Activated naive CD4-positive, alpha-beta T cell treated with anti-CD3 and anti-CD28 coated beads, Interleukin-2, amount 50 U/mL, for 72 hours (primary cell): ENCODE results near the gene NKAIN2. TPM values are rescaled to one million over a fixed set of nuclear protein-coding genes. Genes with fewer than 3 reads are reported as not detected.
"Not testable (repeated sequence)": the region's sequence is repeated elsewhere in the genome, so short reads cannot be mapped to it uniquely, and the experiment has no call there.

Source experiments
- ATAC-seq, 2 donors: fragments of 150-1000 bp; cut with Tn5 transposase; 2 replicates each; pipeline ENCODE4 v1.10.0; 2021; ENCODE audit warnings: mild to moderate bottlenecking in 2 of 2, moderate library complexity in 2 of 2
- DNase-seq, 2 donors: peaks; one replicate each; pipeline ENCODE4 v3.0.0; 2021 to 2022; ENCODE audit warnings: low spot score in 2 of 2
- H3K27ac Mint-ChIP-seq, 2 donors: one replicate each; pipeline ENCODE4 v1.8.0; 2022; ENCODE audit warnings: mild to moderate bottlenecking in 2 of 2, mixed read lengths in 2 of 2
- H3K36me3 Mint-ChIP-seq, 2 donors: one replicate each; pipeline ENCODE4 v1.8.0; 2022; ENCODE audit warnings: mixed read lengths in 2 of 2
- H3K9me3 Mint-ChIP-seq, 2 donors: one replicate each; pipeline ENCODE4 v1.8.0; 2022; ENCODE audit warnings: mixed read lengths in 2 of 2
- total RNA-seq, 2 donors: library from RNA; stranded (reverse); gene quantifications; one replicate each; pipeline ENCODE4 v1.2.3, GENCODE V29; 2022

NKAIN2 gene
- total RNA-seq, 2 donors from 2014 or later = not detected

DNA sequence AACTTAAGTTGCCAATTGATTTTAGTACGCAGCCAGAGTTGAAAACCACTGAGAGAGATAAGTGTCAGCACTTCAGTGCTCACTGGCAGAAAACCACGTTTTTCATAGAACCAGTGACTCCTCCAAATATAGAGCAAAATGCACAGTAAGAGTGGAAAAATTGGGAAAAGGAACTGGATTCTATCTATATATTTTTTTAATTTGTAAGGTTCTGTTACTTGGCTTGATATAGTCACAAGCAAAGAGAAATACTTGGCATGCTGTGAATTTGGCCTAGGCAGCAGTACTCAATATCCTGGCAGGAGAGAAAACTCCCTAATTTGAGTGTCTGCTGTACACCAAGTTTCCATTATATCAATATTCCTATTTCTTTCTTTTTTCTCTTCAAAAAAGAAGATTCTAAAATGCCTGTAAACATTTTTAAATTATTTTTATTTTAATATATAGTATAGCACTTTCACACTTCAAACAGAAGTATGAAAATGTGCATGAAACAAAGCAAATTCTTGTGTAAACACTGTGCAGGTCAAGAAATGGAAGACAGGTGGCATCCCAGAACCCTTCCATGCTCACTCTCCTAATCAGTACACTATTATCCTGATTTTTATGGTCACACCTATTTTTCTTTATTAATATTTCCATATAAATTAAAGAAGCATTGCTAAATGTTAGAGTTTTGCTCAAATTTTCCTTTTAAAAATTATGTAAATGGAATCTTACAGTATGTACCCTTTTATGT is 596.8 kb downstream of the NKAIN2 start:
- no peak for DNase-seq
- no peaks in the 10 kb centered on the region for H3K36me3 Mint-ChIP-seq
- no peak overlapping the region for H3K27ac Mint-ChIP-seq
- H3K9me3 Mint-ChIP-seq = peaks cover 0 to 3% of the 10 kb centered on the region in 2 donors
- no peak for ATAC-seq

DNA sequence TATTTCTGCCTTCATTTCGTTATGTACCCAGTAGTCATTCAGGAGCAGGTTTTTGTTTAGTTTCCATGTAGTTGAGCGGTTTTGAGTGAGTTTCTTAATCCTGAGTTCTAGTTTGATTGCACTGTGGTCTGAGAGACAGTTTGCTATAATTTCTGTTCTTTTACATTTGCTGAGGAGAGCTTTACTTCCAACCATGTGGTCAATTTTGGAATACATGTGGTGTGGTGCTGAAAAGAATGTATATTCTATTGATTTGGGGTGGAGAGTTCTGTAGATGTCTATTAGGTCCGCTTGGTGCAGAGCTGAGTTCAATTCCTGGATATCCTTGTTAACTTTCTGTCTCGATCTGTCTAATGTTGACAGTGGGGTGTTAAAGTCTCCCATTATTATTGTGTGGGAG is 606.8 kb downstream of the NKAIN2 start:
- not testable (repeated sequence) for ATAC-seq, DNase-seq, H3K27ac Mint-ChIP-seq, H3K36me3 Mint-ChIP-seq
- peaks cover 17 to 19% of the 10 kb centered on the region in 2 donors for H3K9me3 Mint-ChIP-seq

DNA sequence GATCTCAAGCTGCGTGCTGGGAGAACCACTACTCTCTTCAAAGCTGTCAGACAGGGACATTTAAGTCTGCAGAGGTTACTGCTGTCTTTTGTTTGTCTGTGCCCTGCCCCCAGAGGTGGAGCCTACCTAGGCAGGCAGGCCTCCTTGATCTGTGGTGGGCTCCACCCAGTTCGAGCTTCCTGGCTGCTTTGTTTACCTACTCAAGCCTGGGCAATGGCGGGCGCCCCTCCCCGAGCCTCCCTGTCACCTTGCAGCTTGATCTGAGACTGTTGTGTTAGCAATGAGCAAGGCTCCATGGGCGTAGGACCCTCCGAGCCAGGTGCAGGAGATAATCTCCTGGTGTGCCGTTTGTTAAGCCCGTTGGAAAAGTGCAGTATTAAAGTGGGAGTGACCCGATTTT is 609.0 kb downstream of the NKAIN2 start:
- ATAC-seq, H3K36me3 Mint-ChIP-seq, H3K27ac Mint-ChIP-seq, DNase-seq: not testable (repeated sequence)
- peaks cover 17 to 19% of the 10 kb centered on the region in 2 donors for H3K9me3 Mint-ChIP-seq

DNA sequence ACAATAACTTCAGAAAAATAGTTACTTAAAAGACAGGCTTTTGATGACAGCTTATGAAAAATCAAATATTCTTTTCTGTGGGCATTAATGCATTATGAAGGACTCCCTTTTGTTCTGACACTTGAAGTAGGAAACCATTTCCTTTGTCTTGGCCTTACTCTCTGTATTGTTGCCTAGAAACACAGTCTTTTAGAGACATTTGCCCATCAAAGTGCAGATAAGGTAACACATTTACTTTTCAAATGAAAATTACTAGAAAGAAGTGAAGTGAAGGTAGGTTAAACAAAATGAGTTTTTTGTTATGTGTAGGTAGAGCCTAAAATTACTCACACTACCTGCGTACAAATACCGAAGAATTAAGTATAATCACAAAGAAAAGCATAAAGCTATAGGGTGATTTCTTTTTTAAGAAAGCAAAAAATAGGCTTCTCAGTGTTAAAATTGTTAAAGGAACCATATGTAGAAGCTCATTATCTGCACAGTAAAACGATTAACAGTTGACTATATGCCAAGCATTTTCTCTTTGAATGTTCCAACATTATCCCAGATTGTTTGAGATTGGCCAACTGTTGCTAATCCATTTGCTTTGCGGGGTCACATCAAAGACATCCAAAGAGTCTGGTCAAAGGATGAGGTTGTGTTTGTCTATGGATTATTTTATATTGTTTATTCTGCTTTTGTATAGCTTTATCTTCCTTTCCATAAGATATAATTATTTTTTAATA is 616.6 kb downstream of the NKAIN2 start:
- Mint-ChIP-seq H3K9me3 (no peaks in the 10 kb centered on the region), H3K36me3 (no peaks in the 10 kb centered on the region), H3K27ac (no peak overlapping the region)
- DNase-seq = no peak
- ATAC-seq = no peak

DNA sequence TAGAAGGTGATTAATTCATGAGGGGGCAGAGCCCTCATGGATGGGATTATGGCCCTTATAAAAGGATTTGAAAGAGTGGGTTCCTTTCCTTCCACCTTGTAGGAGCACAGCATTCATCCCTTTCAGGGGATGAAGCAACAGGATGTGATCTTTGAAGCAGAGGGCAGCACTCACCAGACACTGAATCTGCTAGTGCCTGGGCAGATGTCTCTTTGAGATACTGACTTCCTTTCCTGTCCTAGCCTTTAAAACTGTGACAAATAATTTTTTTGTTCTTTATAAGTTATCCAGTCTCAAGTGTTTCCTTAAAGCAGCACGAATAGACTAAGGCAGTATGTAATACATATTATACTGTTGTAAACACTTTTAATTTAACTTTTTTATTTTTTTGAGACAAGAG is 620.0 kb downstream of the NKAIN2 start:
- Mint-ChIP-seq H3K36me3 (no peaks in the 10 kb centered on the region), H3K27ac (no peak overlapping the region), H3K9me3 (peaks cover 0 to 3% of the 10 kb centered on the region in 2 donors)
- ATAC-seq (no peak), DNase-seq (no peak)

DNA sequence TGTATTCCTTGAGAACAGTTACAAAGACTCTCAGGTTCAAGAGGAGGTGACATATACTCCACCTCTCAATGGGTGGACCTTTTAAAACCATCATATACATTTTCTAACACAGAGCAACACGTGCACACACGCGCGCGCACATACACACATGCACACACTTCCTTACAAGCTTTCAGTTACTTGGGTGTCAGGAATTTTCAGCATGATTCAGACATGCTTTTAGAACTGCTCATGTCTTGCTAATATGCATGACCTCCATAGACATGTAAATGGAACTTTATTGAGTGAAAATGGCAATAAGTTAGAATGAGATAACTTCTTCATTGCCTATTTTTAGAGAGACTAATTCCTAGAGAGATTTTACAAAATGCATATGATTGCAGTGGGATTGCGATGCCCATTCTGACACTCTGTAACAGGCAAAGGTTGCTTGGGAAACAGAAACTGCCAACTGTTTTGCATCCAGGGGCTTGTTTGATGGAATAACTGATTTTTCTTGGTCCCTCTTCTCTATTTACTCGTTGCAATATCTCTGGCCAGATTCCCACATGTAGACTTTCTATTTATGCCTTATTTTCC is 627.2 kb downstream of the NKAIN2 start:
- H3K9me3 Mint-ChIP-seq = peaks cover 5 to 9% of the 10 kb centered on the region in 2 donors
- no peak overlapping the region for H3K27ac Mint-ChIP-seq
- H3K36me3 Mint-ChIP-seq = peaks cover 0 to 5% of the 10 kb centered on the region in 2 donors
- ATAC-seq (no peak), DNase-seq (no peak)

DNA sequence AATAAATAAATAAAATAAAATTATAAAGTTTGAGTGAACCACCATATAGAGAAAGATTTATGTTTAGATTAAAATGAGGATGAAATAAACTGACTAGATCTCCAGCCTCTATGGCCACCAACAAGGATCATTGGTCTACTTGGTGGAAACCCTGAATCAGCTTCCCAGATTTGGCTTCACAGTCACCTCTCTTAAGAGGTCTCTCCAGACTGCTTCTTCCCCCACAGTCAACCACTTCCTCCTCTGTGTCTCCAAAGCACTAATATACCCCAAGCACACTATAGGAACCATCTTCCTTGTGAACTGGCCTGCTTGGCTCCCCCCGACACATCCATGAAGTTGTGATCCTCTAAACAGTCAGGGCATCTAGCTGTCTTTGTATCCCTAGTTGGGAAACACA is 629.0 kb downstream of the NKAIN2 start:
- no peak for ATAC-seq
- H3K9me3 Mint-ChIP-seq = peaks cover 5 to 9% of the 10 kb centered on the region in 2 donors
- H3K36me3 Mint-ChIP-seq = peaks cover 0 to 5% of the 10 kb centered on the region in 2 donors

DNA sequence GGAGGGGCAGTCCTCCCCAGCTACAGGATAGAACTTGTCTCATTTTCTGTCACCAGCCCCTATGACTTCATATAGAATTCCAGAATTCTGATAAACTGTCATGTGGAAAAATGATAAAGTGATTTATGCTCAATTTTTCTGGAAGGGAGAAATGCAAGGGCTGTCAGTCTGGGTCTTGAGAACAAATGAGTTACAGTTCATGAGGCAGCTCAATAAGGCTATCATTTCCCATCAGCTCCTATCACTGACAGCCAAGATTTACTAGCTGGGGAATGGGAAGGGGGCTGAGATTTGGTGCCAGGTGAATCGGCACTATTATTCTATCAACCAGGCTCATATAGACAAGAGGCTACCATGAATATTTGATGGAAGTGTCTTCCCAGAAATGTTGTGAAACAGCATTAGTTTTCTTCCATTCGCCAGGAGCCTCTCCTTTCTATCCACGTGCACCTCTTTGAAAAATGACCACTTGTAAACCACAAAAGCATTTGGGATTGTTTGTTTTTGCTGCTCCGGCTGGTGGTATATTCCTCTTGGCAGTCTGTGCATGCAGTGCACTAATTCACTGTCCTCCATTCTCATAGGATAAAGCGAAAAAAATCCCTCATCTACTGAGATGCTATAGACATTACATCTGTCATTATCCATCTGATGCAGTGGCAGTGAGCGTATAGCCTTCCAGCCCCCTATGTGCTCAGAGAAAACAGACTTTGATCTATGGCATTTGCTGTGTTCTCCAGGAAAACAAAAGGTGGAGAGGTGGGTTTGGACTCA is 629.9 kb downstream of the NKAIN2 start:
- peaks cover 0 to 5% of the 10 kb centered on the region in 2 donors for H3K36me3 Mint-ChIP-seq
- ATAC-seq (no peak), DNase-seq (no peak)
- H3K27ac Mint-ChIP-seq = no peak overlapping the region
- peaks cover 5 to 9% of the 10 kb centered on the region in 2 donors for H3K9me3 Mint-ChIP-seq

More for the DNA sequence above, 629.0 kb downstream of the NKAIN2 start:
- DNase-seq = no peak
- H3K27ac Mint-ChIP-seq = no peak overlapping the region

DNA sequence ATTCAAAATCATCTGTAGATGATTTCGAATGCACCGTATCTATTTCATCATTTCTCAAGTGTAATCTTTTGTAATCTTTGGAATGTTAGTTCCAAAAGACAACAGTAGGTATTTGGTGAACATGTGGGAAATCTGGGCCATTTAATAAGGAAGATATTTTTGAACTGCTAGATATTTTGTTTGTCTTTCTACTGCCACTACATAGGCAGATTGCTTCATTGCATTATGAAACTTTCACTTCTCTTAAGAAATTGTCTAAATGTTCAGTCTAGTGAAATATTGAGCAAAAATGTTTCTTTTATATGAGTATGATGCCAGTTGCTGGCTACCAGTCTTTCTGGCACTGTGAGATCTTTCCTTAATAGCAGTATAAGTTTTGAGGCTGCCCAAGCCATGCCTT is 630.8 kb downstream of the NKAIN2 start:
- ATAC-seq (no peak), DNase-seq (no peak)
- no peak overlapping the region for H3K27ac Mint-ChIP-seq
- peaks cover 7 to 9% of the 10 kb centered on the region in 2 donors for H3K9me3 Mint-ChIP-seq
- H3K36me3 Mint-ChIP-seq = peaks cover 0 to 3% of the 10 kb centered on the region in 2 donors

DNA sequence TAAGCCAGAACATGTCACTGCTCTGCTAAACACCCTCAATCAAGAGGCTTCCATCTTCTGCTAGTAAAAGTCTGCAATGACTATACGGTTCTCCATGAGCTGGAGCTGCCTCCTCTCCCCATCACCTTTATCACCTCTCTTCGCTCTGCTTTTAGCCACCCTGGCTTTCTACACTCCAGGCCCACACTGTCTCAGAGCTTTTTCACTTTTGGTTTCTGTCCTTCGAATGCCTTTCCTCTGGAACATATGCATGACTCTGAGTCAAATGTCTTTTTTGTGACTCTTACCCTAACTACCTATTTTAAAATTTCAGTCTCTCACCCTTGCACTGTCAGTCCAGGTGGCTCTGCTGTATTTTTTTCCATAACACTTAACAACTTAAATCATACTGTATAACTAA is 633.1 kb downstream of the NKAIN2 start:
- Mint-ChIP-seq H3K36me3 (no peaks in the 10 kb centered on the region), H3K9me3 (peaks cover 4 to 8% of the 10 kb centered on the region in 2 donors), H3K27ac (no peak overlapping the region)
- no peak for DNase-seq
- peak in 1 of 2 donors; percentile 35 for ATAC-seq

DNA sequence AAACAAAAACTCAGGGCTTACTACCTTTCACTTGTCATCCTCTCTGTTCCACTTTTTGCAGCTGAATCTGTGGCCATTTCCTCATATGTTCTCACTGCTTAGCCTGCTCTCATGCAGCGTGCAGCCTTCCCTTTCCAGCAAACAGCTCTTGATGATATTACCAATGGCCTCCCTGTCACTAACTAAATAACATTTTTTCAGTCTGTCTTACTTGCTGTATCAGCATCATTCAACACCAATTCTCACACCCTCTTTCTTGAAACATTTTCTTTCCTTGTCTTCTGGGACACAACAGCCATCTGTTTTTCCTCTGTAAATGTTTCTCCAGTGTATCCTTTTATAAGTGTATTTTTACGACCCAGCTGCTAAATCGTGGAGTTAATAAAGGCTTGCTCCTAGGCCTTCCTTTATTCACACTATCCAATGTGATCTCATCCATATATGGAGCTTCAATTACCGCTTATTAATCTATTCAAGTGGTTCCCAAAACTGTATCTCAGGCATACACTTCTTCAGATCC is 634.9 kb downstream of the NKAIN2 start:
- DNase-seq = no peak
- ATAC-seq = no peak
- H3K9me3 Mint-ChIP-seq = peaks cover 4 to 8% of the 10 kb centered on the region in 2 donors
- no peaks in the 10 kb centered on the region for H3K36me3 Mint-ChIP-seq
- no peak overlapping the region for H3K27ac Mint-ChIP-seq

DNA sequence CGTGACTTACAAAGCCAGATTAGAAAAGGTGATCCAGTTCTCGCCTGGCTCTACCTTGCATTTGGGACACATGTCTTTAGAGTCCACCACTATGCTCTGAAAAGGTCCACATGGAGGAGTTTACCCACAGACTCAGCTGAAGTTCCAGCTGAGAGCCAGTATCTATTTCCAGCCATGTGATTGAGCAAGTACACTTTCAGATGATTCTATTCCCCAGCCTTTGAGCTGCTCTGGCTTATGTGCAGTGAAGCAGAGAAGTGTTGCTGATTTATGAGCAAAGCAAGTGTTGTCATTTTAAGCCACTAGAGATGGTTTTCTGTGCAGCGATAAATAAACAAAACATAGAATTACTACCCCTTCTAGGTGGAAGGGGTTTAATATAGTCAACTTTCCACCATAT is 637.8 kb downstream of the NKAIN2 start:
- peaks cover 4 to 8% of the 10 kb centered on the region in 2 donors for H3K9me3 Mint-ChIP-seq
- H3K27ac Mint-ChIP-seq = no peak overlapping the region
- ATAC-seq (no peak), DNase-seq (no peak)
- H3K36me3 Mint-ChIP-seq = no peaks in the 10 kb centered on the region

DNA sequence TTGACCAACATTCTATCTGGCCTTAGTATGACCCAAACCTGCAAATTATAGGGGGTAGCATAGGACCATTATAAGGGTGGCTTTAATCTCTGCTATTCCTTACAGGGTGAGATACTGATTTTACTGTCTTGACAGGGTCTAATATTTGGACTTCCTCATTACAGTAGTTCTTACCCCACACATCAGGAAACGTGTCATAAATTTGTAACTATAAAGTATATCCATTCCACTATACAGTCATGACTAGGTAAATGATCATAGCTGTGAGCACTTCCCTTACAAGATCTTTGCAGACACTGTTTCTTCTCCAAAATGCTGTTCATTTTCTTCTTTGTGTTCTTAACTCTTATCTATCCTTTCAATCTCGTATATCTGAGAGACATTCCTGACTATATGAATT is 639.9 kb downstream of the NKAIN2 start:
- Mint-ChIP-seq H3K27ac (no peak overlapping the region), H3K9me3 (peaks cover 0 to 8% of the 10 kb centered on the region in 2 donors), H3K36me3 (no peaks in the 10 kb centered on the region)
- DNase-seq (no peak), ATAC-seq (no peak)

DNA sequence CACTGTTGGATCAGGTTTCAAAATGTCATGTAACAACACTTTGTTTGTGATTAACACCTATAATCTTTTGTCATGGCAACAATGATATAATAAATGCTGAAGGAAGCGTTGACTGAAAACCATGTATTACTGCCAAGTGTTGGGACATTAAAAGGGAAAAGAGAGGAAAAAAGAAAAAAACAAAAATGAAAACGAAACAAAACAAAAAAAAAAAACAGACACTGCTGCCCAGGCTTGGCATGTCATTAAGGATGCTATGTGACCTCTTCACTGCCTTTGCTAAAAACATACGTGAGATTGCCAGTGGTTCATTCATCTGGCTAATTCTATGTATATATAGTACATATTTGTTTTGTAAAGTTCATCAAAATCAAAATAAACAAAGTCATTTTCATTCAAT is 641.9 kb downstream of the NKAIN2 start:
- DNase-seq = no peak
- H3K27ac Mint-ChIP-seq = no peak overlapping the region
- H3K36me3 Mint-ChIP-seq = no peaks in the 10 kb centered on the region
- H3K9me3 Mint-ChIP-seq = no peaks in the 10 kb centered on the region
- no peak for ATAC-seq

DNA sequence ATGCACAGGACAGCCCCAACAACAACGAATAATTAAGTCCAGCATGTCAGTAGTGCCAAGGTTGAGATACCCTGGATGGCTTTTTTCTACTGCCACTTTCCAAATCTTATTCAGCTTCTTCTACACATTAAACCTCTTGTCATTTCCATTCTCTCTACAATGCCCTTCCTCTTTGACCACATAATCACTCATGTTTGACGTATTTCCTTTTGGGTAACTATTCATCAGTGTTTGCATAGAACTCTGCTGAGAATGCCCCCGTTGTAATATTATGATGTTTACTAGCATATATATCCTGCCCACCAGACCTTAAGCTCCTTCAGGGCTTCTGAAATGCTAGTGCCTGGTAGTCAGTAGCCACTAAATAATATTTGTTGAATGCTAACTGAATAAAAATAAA is 643.3 kb downstream of the NKAIN2 start:
- H3K9me3 Mint-ChIP-seq = no peaks in the 10 kb centered on the region
- no peaks in the 10 kb centered on the region for H3K36me3 Mint-ChIP-seq
- DNase-seq (no peak), ATAC-seq (no peak)
- H3K27ac Mint-ChIP-seq = no peak overlapping the region

DNA sequence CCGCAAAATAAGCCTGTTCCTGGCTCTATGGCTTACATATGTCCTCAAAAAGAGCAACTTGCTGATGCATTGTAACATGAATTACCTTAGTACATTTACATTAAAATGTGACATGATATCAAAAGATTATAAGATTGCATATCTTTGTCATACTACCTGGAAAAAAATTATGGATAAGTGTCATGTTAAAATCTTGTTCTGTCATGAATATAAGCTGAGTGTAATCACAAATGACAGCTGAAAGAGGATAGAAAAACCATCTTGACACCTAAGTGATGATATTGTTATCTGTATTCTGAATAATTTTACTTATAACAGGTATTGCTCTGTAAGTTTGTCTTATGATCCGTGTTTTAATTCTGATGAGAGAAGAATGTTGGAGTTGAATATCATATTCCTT is 655.6 kb downstream of the NKAIN2 start:
- no peak for DNase-seq
- ATAC-seq = no peak
- peaks cover 0 to 4% of the 10 kb centered on the region in 2 donors for H3K9me3 Mint-ChIP-seq
- H3K27ac Mint-ChIP-seq = no peak overlapping the region
- no peaks in the 10 kb centered on the region for H3K36me3 Mint-ChIP-seq
